Memory B cell (primary cell): ENCODE results near the gene IL17RE.

ENCODE experiments used
- ATAC-seq: fragments of 150-1000 bp; cut with Tn5 transposase; 2 replicates; pipeline ENCODE4 v1.10.0; 2021; ENCODE audit warnings: low read depth, mild to moderate bottlenecking, moderate library complexity
- DNase-seq, 2 donors: peaks; one replicate each; pipeline ENCODE4 v3.0.0; 2022; ENCODE audit warnings: low spot score in 2 of 2
- H3K27ac Mint-ChIP-seq: one replicate; pipeline ENCODE4 v1.8.0; 2022; ENCODE audit warnings: mild to moderate bottlenecking, moderate library complexity, mixed read lengths
- H3K27me3 Mint-ChIP-seq: one replicate; pipeline ENCODE4 v1.8.0; 2022; ENCODE audit warnings: mixed read lengths
- H3K36me3 Mint-ChIP-seq: one replicate; pipeline ENCODE4 v1.8.0; 2022; ENCODE audit warnings: mild to moderate bottlenecking, mixed read lengths
- H3K4me1 Mint-ChIP-seq: one replicate; pipeline ENCODE4 v1.8.0; 2022; ENCODE audit warnings: mixed read lengths
- H3K4me3 Mint-ChIP-seq: one replicate; pipeline ENCODE4 v1.8.0; 2022; ENCODE audit warnings: mild to moderate bottlenecking, moderate library complexity, mixed read lengths
- H3K9me3 Mint-ChIP-seq: one replicate; pipeline ENCODE4 v1.8.0; 2022; ENCODE audit warnings: mixed read lengths

The IL17RE gene

DNA sequence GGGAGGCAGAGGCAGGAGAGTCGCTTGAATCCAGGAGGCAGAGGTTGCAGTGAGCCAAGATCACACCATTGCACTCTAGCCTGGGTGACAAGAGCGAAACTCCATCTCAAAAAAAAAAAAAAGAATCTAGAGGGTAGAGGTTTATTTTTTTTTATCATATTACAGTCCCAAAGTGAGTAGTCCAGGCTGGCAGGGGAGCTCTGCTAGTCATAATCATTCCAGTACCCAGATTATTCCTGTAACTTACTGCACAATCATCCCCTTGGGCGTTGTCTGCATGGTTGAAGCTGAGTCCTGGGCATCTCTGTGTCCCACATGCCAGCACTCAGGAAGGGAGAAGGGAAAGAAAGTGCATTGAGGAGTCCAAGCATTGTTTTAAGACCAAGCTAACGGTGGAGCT lies 39.5 kb downstream of the IL17RE start:
- ATAC-seq: no peak
- Mint-ChIP-seq H3K27me3 (no peaks in the 10 kb centered on the region), H3K9me3 (no peaks in the 10 kb centered on the region), H3K36me3 (peaks cover 8% of the 10 kb centered on the region), H3K4me3 (no peak overlapping the region), H3K27ac (peak overlapping the region; percentile 20), H3K4me1 (no peaks in the 10 kb centered on the region)
- DNase-seq: no peak

DNA sequence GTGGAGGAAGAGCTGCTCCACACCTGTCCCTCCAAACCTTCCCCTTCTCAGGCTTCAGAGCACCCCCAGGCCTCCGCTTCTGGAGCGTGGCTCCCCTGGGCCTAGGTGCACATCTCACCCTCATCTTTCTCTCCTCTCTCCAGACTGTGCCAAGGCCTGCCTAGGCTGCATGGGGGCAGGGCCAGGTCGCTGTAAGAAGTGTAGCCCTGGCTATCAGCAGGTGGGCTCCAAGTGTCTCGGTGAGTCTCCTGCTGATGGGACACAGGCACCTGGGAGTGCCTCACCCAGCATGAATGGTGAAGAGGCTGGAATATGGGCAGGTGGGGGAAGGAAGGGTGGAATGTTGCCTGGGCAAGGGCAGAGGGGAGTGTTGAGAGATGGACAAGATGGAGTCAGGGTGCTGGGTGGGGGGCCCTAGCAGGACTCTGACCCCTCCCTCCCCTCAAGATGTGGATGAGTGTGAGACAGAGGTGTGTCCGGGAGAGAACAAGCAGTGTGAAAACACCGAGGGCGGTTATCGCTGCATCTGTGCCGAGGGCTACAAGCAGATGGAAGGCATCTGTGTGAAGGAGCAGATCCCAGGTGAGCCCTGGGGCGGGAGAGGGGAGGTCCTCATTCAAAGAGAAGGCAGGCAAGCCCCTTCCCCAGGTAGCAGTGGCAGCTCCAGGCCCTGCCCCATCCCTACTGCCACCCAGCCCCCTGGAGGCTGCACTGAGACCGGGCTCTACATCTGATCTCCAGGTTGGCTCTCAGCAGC lies 40.5 kb downstream of the IL17RE start:
- no peaks in the 10 kb centered on the region for H3K9me3 Mint-ChIP-seq
- no peak overlapping the region for H3K4me3 Mint-ChIP-seq
- no peak for ATAC-seq
- no peaks in the 10 kb centered on the region for H3K4me1 Mint-ChIP-seq
- no peaks in the 10 kb centered on the region for H3K27me3 Mint-ChIP-seq
- no peak for DNase-seq
- H3K27ac Mint-ChIP-seq: no peak overlapping the region
- H3K36me3 Mint-ChIP-seq: peaks cover 3% of the 10 kb centered on the region

DNA sequence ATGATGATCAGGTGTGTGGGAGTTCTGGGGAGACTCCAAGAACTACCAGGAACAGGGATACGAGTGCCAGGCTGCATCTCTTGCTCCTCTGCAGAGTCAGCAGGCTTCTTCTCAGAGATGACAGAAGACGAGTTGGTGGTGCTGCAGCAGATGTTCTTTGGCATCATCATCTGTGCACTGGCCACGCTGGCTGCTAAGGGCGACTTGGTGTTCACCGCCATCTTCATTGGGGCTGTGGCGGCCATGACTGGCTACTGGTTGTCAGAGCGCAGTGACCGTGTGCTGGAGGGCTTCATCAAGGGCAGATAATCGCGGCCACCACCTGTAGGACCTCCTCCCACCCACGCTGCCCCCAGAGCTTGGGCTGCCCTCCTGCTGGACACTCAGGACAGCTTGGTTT lies 41.6 kb downstream of the IL17RE start:
- ATAC-seq: no peak
- H3K27ac Mint-ChIP-seq: no peak overlapping the region
- peaks cover 3% of the 10 kb centered on the region for H3K36me3 Mint-ChIP-seq
- H3K27me3 Mint-ChIP-seq: no peaks in the 10 kb centered on the region
- no peaks in the 10 kb centered on the region for H3K9me3 Mint-ChIP-seq
- H3K4me1 Mint-ChIP-seq: no peaks in the 10 kb centered on the region
- H3K4me3 Mint-ChIP-seq: no peak overlapping the region
- DNase-seq: no peak

DNA sequence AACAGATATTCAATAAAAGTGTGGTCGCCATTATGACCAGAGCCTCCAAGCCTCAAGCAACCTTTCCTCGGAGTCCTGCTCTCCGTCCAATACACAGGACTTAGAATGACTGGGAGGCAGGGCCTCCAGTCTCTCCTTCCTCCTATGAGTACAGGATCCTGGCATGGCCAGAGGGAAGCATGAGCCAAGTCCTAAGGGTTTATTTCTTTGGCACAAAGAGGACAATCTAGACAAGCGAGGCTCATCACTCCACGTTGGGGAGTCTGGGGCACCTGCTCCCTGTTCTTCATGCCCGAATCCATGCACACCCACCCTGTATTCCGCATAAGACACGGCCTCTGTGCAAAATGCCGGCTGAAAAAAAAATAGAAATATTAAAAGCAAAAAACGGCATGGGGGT lies 42.7 kb downstream of the IL17RE start:
- Mint-ChIP-seq H3K4me1 (peaks cover 2% of the 10 kb centered on the region), H3K27me3 (no peaks in the 10 kb centered on the region), H3K27ac (no peak overlapping the region), H3K36me3 (peaks cover 3% of the 10 kb centered on the region), H3K4me3 (peak overlapping the region; percentile 39), H3K9me3 (no peaks in the 10 kb centered on the region)
- ATAC-seq (no peak), DNase-seq (no peak)

DNA sequence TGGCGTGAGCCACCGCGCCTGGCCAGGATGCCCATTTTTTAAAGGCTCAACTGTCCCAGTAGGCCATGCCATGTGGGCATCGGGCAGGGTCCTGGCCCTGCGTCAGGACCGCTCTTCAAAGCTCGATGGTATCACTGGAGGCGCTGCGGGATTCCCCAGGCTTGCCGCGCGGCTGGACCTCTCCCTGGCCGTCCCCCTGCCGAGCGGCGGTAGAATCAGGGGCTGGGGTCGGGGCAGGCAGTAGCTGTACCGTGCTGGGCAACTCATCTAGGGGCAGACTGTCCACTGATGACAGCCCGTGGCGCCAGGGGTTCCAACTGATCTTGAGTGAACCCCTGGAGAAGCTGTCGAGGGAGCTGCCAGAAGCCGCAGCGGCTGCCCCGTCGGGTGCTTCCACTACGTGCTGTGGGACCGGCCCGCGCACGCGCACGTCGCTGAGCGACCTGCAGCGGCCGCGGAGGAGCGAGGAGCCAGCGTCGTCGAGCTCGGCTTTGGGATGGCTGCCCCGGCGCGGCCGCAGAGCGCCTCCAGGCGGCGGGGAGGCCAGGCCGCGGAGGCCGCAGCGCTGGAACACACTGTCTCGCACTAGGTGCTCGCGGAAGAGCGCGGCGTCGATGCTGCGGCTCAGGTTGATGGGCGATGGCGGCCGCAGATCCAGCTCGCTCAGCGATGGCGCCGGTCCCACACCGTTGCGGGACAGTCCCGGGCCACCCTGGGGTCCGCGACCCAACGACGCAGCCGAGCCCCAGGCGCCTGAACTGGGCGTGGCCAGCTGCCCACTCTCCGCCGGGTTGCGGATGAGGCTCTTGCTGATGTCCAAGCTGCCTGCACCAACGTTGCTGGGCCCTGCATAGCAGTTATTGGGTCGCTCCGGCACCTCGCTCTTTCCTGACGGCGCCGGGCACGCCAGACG lies 43.7 kb downstream of the IL17RE start:
- Mint-ChIP-seq H3K4me1 (peaks cover 6% of the 10 kb centered on the region), H3K36me3 (peaks cover under 1% of the 10 kb centered on the region), H3K9me3 (no peaks in the 10 kb centered on the region), H3K27ac (peak overlapping the region; percentile 79), H3K27me3 (no peaks in the 10 kb centered on the region), H3K4me3 (peak overlapping the region; percentile 83)
- ATAC-seq (peak; percentile 92), DNase-seq (peak; percentile 53 to 73)

DNA sequence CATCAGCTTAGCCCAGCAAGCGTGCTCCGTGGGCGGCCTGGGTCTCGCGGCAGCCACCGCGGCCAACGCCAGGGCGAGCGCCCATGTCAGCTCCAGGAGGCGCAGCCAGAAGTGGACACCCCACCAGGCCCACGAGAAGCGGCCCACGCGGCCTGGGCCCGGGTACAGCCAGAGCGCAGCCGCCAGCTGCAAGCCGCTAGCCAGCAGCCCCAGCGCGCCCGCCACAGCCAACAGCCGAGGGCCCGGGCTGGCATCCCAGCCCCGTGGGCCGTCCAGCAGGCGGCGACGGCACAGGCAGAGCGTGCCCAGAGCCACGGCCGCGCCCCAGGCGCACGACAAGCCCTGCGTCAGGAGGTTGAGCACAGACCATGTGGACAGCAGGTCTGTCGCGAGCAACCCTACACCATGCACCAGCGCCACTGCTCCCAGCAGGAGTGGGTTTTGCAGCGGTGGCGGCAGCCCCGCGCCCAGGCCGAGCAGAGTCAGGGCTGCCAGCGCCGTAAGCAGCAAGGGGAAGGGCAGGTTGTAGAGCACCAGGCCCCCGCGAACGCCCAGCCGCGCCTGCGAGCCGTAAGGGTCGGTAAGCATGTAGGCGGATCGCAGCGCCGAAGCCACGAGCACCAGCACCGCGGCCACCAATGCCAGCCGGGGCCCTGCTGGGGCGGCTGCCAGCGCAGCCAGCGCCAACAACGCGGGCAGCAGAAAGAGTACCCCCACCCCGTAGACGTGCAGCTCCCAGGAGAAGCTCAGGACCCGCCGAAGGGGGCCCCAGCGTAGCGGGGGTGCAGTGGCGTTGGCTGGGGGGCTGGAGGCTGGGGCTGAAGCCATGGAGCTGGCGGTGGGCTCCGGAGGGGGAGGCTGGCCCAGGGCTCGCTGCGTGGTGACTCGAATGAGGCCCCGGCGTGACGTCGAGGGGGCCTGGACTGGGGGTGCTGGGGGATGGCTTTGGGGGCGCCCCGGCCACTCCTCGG lies 44.7 kb downstream of the IL17RE start:
- peaks cover 11% of the 10 kb centered on the region for H3K4me1 Mint-ChIP-seq
- no peak overlapping the region for H3K4me3 Mint-ChIP-seq
- H3K27ac Mint-ChIP-seq: no peak overlapping the region
- H3K27me3 Mint-ChIP-seq: no peaks in the 10 kb centered on the region
- H3K36me3 Mint-ChIP-seq: no peaks in the 10 kb centered on the region
- no peak for ATAC-seq
- H3K9me3 Mint-ChIP-seq: no peaks in the 10 kb centered on the region
- no peak for DNase-seq

DNA sequence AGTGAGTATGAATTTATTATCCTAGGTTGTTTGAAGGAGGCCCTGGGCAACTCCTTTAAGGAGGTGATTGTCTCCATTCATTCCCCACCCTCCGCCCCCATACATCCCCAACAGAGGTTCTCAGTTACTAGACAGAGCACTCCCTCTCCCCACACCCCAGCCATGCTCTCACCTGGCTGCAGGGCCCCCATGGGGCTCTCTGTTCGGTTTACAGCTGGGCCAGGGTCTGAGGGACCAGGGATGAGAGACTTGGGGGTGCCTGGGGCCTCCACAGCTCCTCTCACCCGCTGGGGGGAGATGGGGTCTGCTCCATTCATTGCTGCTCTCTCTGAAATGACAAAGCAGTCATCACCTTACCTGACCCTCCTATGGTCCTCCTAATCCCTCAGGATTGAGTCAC lies 45.9 kb downstream of the IL17RE start:
- no peaks in the 10 kb centered on the region for H3K27me3 Mint-ChIP-seq
- no peak for DNase-seq
- peaks cover 12% of the 10 kb centered on the region for H3K4me1 Mint-ChIP-seq
- no peaks in the 10 kb centered on the region for H3K36me3 Mint-ChIP-seq
- H3K4me3 Mint-ChIP-seq: no peak overlapping the region
- H3K27ac Mint-ChIP-seq: no peak overlapping the region
- H3K9me3 Mint-ChIP-seq: no peaks in the 10 kb centered on the region
- no peak for ATAC-seq

DNA sequence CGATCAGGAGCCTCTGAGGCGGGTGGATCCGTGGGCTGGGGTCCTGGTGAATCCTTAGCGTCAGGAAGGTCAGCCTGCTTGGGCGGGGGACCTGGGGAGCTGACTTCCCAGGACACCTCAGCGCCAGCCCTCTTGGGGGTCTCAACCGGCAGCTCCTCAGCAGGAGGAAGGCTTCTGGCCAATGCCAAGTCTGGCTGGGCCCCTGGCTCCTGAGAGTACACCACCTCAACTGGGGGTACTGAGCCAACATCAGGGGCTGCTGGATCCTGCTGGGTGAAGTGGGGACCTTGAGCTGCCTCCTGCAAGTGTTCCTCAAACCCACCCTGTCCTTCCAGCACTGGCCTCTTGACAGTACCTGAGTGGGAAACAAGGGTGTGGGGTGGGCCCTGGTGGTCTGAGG lies 46.5 kb downstream of the IL17RE start:
- Mint-ChIP-seq H3K36me3 (no peaks in the 10 kb centered on the region), H3K4me3 (no peak overlapping the region)
- no peak for DNase-seq

DNA sequence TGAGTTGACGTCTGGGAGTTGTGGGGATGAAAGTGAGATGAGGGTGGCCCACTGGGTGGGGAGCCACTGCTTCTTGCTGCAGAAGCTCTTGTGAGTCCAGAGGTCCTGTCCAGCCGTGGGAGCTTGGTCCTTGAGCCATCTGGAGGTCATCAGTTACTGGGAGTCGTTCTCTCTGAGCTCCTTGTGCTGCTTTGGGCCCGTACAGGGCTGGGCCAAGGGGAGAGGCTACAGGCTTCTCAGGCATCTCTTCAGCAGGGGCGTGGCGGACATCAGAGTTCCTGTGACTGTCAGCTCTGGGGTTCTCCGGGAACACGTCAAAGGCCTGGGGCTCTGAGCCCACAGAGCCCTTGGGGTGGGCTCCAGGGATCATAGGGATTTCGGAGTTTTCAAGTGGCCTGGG lies 47.0 kb downstream of the IL17RE start:
- H3K4me3 Mint-ChIP-seq: no peak overlapping the region
- H3K27me3 Mint-ChIP-seq: no peaks in the 10 kb centered on the region

More for the DNA sequence above, 46.5 kb downstream of the IL17RE start:
- Mint-ChIP-seq H3K27ac (no peak overlapping the region), H3K4me1 (peaks cover 12% of the 10 kb centered on the region), H3K27me3 (no peaks in the 10 kb centered on the region), H3K9me3 (no peaks in the 10 kb centered on the region)
- no peak for ATAC-seq

DNA sequence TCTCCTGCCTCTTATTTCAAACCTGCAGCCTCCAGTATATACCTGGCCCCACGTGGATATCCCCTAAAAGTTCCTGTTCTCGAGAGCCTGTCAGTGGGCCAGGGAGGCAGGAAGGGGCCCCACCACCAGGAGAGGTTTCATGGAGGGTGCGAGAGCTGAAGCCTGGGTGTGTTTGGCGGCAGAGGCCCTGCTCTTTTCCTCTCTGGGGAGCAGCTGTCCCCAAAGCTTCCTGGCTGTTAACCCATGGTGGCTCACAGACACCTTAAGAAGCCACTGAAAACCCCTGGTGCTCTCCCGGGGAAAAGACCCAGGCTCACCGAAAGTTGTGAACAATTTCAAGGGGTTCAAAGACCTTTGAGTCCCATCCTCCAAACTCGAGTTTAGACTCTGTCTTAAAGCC lies 48.5 kb downstream of the IL17RE start:
- peaks cover 12% of the 10 kb centered on the region for H3K4me1 Mint-ChIP-seq
- H3K27me3 Mint-ChIP-seq: no peaks in the 10 kb centered on the region
- DNase-seq (no peak), ATAC-seq (no peak)
- H3K36me3 Mint-ChIP-seq: no peaks in the 10 kb centered on the region
- H3K4me3 Mint-ChIP-seq: peak overlapping the region; percentile 95
- no peaks in the 10 kb centered on the region for H3K9me3 Mint-ChIP-seq
- H3K27ac Mint-ChIP-seq: peak overlapping the region; percentile 50

More for the DNA sequence above, 47.0 kb downstream of the IL17RE start:
- ATAC-seq: no peak
- Mint-ChIP-seq H3K36me3 (no peaks in the 10 kb centered on the region), H3K4me1 (peaks cover 12% of the 10 kb centered on the region), H3K27ac (no peak overlapping the region), H3K9me3 (no peaks in the 10 kb centered on the region)
- no peak for DNase-seq

DNA sequence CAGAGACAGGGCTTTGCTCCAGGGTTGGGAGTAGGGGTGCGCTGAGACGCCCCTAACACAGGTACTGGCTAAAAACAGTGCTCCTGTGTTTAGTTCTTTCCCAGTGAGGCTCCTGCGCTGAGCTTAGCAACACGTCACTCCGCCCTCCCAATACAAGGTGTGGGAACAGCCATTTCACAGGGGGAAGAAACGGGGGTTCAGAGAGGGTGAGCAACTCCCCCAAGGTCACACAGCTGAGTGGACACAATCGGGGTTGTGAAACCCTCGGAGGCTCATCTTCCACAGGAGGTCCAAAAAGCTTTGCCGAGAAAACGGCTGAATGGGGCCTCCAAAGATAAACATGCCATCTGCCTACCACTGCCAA lies 48.9 kb downstream of the IL17RE start:
- H3K27ac Mint-ChIP-seq: peak overlapping the region; percentile 50
- H3K4me3 Mint-ChIP-seq: peak overlapping the region; percentile 95
- H3K9me3 Mint-ChIP-seq: no peaks in the 10 kb centered on the region
- H3K4me1 Mint-ChIP-seq: peaks cover 12% of the 10 kb centered on the region
- ATAC-seq (no peak), DNase-seq (no peak)
- no peaks in the 10 kb centered on the region for H3K27me3 Mint-ChIP-seq
- H3K36me3 Mint-ChIP-seq: no peaks in the 10 kb centered on the region

DNA sequence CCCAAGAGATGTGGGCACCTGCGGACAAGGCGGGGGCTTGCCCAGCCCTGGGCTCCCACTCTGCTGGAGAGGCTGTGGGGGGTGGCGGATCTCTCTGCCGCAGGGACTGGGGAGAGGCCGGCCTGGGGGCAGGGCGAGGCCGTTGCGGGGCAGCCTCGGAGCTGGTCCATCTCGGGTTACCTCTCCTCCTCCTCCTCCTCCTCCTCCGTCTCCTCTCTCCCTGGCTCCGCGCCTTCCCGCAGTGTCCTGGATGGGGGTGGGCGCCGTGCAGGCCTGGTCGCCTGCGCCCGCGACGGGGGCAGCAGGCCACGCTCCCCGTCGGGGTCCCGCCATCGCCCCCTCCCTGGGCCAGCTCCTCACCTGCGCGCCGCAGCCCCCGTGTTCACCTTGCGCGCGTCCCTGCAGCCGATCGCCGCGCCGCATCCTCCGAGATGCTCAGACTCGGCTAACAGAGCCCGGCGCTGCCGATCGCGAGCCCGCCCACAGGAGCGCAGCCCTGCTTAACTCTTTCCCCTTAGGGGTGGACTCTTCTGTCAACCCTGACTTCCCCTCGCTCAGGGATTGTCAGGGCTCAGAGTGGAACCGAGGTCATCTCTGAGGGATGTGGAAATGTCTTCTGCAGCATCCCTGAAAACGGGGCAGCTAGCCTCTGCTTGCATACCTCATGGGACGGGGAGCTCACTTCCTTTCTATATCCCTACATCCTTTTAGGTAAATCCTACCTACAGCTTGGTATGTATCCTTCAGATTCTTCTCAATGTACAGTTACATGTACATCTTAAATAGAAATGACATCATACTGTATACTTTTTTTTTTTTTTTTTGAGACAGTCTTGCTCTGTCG lies 49.5 kb downstream of the IL17RE start, which contains the start of gene PRRT3:
Gene PRRT3 (minus strand): TSS at position 447 of the 844 bp plus-strand sequence. CDS start 2,293 bp downstream, outside the sequence.
- no peaks in the 10 kb centered on the region for H3K9me3 Mint-ChIP-seq
- H3K36me3 Mint-ChIP-seq: no peaks in the 10 kb centered on the region
- H3K4me1 Mint-ChIP-seq: peaks cover 12% of the 10 kb centered on the region
- peak; percentile 49 to 50 for DNase-seq
- no peaks in the 10 kb centered on the region for H3K27me3 Mint-ChIP-seq
- H3K4me3 Mint-ChIP-seq: peak within 1 kb of the TSS; percentile 95
- peak within 1 kb of the TSS; percentile 62 for H3K27ac Mint-ChIP-seq
- peak; percentile 95 for ATAC-seq

DNA sequence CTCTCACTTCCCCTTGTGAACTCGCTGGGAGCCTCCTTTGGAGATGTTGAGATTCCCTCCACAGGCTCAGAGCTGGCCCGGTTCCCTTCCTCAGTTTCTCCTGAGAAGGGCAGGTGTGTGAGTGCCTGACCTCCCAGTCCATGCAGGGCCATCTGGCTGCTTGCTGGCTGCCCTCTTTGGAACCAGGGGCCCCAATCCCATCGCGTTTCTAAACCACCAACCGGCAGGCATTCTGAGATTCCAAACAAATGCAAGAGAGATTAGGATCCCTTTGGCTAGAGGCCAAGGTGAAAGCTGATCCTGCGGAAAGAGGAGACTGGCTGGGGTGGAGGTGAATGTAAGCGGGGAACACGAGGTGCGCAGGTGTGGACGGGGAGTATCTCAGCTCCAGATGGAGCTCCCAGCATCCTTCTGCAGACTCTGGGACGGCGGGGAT lies 52.4 kb downstream of the IL17RE start:
- H3K4me3 Mint-ChIP-seq: no peak overlapping the region
- no peaks in the 10 kb centered on the region for H3K27me3 Mint-ChIP-seq
- H3K4me1 Mint-ChIP-seq: peaks cover 12% of the 10 kb centered on the region
- H3K9me3 Mint-ChIP-seq: no peaks in the 10 kb centered on the region
- no peak for DNase-seq
- H3K27ac Mint-ChIP-seq: no peak overlapping the region
- H3K36me3 Mint-ChIP-seq: no peaks in the 10 kb centered on the region
- no peak for ATAC-seq
